ENCODE results near the gene PSMD5. TPM values are rescaled to one million over a fixed set of nuclear protein-coding genes. Genes with fewer than 3 reads are reported as not detected.

Gene PSMD5
- total RNA-seq, 3 donors from 2014 or later (not counting 1 experiment from before 2014, with no cell fraction given): 24.6 to 41.2 (median 37.1) TPM

- Histone ChIP-seq H3K27me3 (ENCODE audit: control insufficient read depth, insufficient read depth, low read length) (no peaks in the 10 kb centered on the region), H3K9me3 (ENCODE audit: control insufficient read depth, insufficient read depth, low read length) (no peaks in the 10 kb centered on the region), H3K36me3 (ENCODE audit: control insufficient read depth, insufficient read depth, low read length) (peaks cover 10% of the 10 kb centered on the region), H3K4me3 (ENCODE audit: low read length) (no peak overlapping the region), H3K4me1 (ENCODE audit: control insufficient read depth, insufficient read depth, low read length) (peaks cover 32% of the 10 kb centered on the region), H3K27ac (ENCODE audit: low read length) (peak overlapping the region; percentile 69)
- Mint-ChIP-seq H3K4me3 (peak overlapping the region; percentile 83), H3K9me3 (no peaks in the 10 kb centered on the region), H3K27ac (peak overlapping the region; percentile 69 to 90), H3K36me3 (no peaks in the 10 kb centered on the region), H3K4me1 (peaks cover 29 to 37% of the 10 kb centered on the region in 2 donors), H3K27me3 (ENCODE audit: low read depth in 2 of 2) (no peaks in the 10 kb centered on the region)
- WGBS (ENCODE audit: insufficient coverage): 50% methylated on average over 6 of the region's 7 CpGs
- intact Hi-C loops (cut with micrococcal nuclease): no loop called here
- TF ChIP-seq CTCF (IDR thresholded peaks at IDR 0.05): no peak
- DNase-seq (no peak), ATAC-seq (no peak)
Observed at GRCh38 chr9:120875643-120875953, 32.9 kb upstream of the PSMD5 start.

GRCh38 chr9:120875195-120875565, 32.5 kb upstream of the PSMD5 start:
- Histone ChIP-seq H3K4me3 (ENCODE audit: low read length) (no peak overlapping the region), H3K9me3 (ENCODE audit: control insufficient read depth, insufficient read depth, low read length) (no peaks in the 10 kb centered on the region), H3K27me3 (ENCODE audit: control insufficient read depth, insufficient read depth, low read length) (no peaks in the 10 kb centered on the region), H3K27ac (ENCODE audit: low read length) (peak overlapping the region; percentile 69), H3K4me1 (ENCODE audit: control insufficient read depth, insufficient read depth, low read length) (peaks cover 32% of the 10 kb centered on the region), H3K36me3 (ENCODE audit: control insufficient read depth, insufficient read depth, low read length) (peaks cover 10% of the 10 kb centered on the region)
- 77% methylated on average over 4 of the region's 4 CpGs for WGBS (ENCODE audit: insufficient coverage)
- Mint-ChIP-seq H3K36me3 (no peaks in the 10 kb centered on the region), H3K27ac (peak overlapping the region; percentile 69 to 90), H3K9me3 (no peaks in the 10 kb centered on the region), H3K4me1 (peaks cover 29 to 37% of the 10 kb centered on the region in 2 donors), H3K27me3 (ENCODE audit: low read depth in 2 of 2) (no peaks in the 10 kb centered on the region), H3K4me3 (peak overlapping the region; percentile 83)
- TF ChIP-seq CTCF (IDR thresholded peaks at IDR 0.05): no peak
- DNase-seq (peak in 1 of 2 donors; percentile 44), ATAC-seq (no peak)
- intact Hi-C loops (cut with micrococcal nuclease): no loop called here

- H3K4me3 ChIP-seq (ENCODE audit: low read length): no peak overlapping the region
- Mint-ChIP-seq H3K27ac (peak overlapping the region; percentile 69 to 90), H3K9me3 (no peaks in the 10 kb centered on the region), H3K36me3 (no peaks in the 10 kb centered on the region), H3K4me1 (peaks cover 27 to 37% of the 10 kb centered on the region in 2 donors), H3K27me3 (ENCODE audit: low read depth in 2 of 2) (no peaks in the 10 kb centered on the region), H3K4me3 (no peak overlapping the region)
- peaks cover 10% of the 10 kb centered on the region for H3K36me3 ChIP-seq (ENCODE audit: control insufficient read depth, insufficient read depth, low read length)
- H3K9me3 ChIP-seq (ENCODE audit: control insufficient read depth, insufficient read depth, low read length): no peaks in the 10 kb centered on the region
- peak overlapping the region; percentile 4 for H3K27ac ChIP-seq (ENCODE audit: low read length)
- intact Hi-C loops (cut with micrococcal nuclease): no loop called here
- ATAC-seq (no peak), DNase-seq (peak in 1 of 2 donors; percentile 27)
- no peak for TF ChIP-seq CTCF (IDR thresholded peaks at IDR 0.05)
- peaks cover 36% of the 10 kb centered on the region for H3K4me1 ChIP-seq (ENCODE audit: control insufficient read depth, insufficient read depth, low read length)
- 98% methylated on average over 8 of the region's 10 CpGs for WGBS (ENCODE audit: insufficient coverage)
- no peaks in the 10 kb centered on the region for H3K27me3 ChIP-seq (ENCODE audit: control insufficient read depth, insufficient read depth, low read length)
Observed at GRCh38 chr9:120874226-120875194, 31.8 kb upstream of the PSMD5 start.

Measured in natural killer cell (primary cell).